VCaP (cell line): Measurements from ENCODE around the gene POFUT1.
"Not testable (repeated sequence)": the region's sequence is repeated elsewhere in the genome, so short reads cannot be mapped to it uniquely, and the experiment has no call there.

Experiments
- H3K27ac ChIP-seq: fragments of 450-650 bp; 2 replicates; pipeline ENCODE4 v1.5.1; 2017
- CTCF ChIP-seq: fragments of 450-650 bp; conservative IDR thresholded peaks from 2 replicates; pipeline ENCODE4 v1.5.1; 2017; ENCODE audit warnings: mild to moderate bottlenecking, moderate library complexity

POFUT1 gene

GRCh38 chr20:32197136-32197535 is 10.5 kb upstream of the POFUT1 start:
- not testable (repeated sequence) for H3K27ac ChIP-seq
- 0 out of 2 replicates have a peak, but pooled peaks have one; percentile 14 for TF ChIP-seq CTCF

GRCh38 chr20:32199006-32199405 is 8.7 kb upstream of the POFUT1 start:
- TF ChIP-seq CTCF: no peak
- H3K27ac ChIP-seq: peak overlapping the region; percentile 43

GRCh38 chr20:32201296-32201976 is 6.2 kb upstream of the POFUT1 start:
- TF ChIP-seq CTCF: no peak
- H3K27ac ChIP-seq: peak overlapping the region; percentile 97

- TF ChIP-seq CTCF: no peak
- peak overlapping the region; percentile 97 for H3K27ac ChIP-seq
Observed at GRCh38 chr20:32201977-32202363, 5.7 kb upstream of the POFUT1 start.

GRCh38 chr20:32203356-32204204 is 4.1 kb upstream of the POFUT1 start:
- peak overlapping the region; percentile 97 for H3K27ac ChIP-seq
- TF ChIP-seq CTCF: no peak

- H3K27ac ChIP-seq: peak overlapping the region; percentile 97
- no peak for TF ChIP-seq CTCF
Observed at GRCh38 chr20:32204205-32205109, 3.2 kb upstream of the POFUT1 start.
